HEK293T (cell line): Measurements from ENCODE around the gene KNTC1.

Experiments used
- ARNT ChIP-seq: fragments of 450-650 bp; IDR thresholded peaks from 2 replicates; pipeline ENCODE4 v1.6.1; 2017; ENCODE audit warnings: mild to moderate bottlenecking
- ELF4 ChIP-seq: fragments of 450-650 bp; IDR thresholded peaks from 2 replicates; pipeline ENCODE4 v1.6.1; 2017; ENCODE audit warnings: antibody characterized with exemption
- FOXM1 ChIP-seq: fragments of 450-650 bp; IDR thresholded peaks from 2 replicates; pipeline ENCODE4 v1.6.1; 2017; ENCODE audit warnings: mild to moderate bottlenecking, borderline replicate concordance
- HDGF ChIP-seq: fragments of 450-650 bp; IDR thresholded peaks from 2 replicates; pipeline ENCODE4 v1.6.1; 2017; ENCODE audit warnings: antibody characterized with exemption, borderline replicate concordance
- NFRKB ChIP-seq: fragments of 450-650 bp; IDR thresholded peaks from 2 replicates; pipeline ENCODE4 v1.6.1; 2016; ENCODE audit warnings: mild to moderate bottlenecking, moderate library complexity
- SP1 ChIP-seq: fragments of 450-650 bp; IDR thresholded peaks from 2 replicates; pipeline ENCODE4 v1.6.1; 2017
- TF ChIP-seq, protein P1 (sequence below): fragments of 450-650 bp; IDR thresholded peaks from 2 replicates; pipeline ENCODE4 v1.6.1; 2016

DNA sequence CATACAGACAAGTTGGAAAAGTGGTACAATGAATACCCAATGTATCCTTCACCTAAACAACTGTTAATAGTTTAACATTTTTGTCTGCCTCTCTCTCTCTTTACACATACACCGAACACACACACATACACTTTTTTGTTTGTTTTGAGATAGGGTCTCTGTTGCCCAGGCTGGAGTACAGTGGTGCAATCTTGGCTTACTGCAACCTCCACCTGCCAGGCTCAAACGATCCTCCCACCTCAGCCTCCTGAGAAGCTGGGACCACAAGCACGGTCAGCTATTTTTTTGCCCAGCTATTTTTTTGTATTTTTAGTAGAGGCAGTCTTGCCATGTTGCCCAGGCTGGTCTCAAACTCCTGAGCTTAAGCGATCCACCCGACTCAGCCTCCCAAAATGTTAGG lies 43.1 kb upstream of the KNTC1 start:
- TF ChIP-seq SP1 (no peak), FOXM1 (no peak), ARNT (no peak), ELF4 (no peak), NFRKB (no peak), HDGF (no peak)
- TF ChIP-seq, protein P1, sequence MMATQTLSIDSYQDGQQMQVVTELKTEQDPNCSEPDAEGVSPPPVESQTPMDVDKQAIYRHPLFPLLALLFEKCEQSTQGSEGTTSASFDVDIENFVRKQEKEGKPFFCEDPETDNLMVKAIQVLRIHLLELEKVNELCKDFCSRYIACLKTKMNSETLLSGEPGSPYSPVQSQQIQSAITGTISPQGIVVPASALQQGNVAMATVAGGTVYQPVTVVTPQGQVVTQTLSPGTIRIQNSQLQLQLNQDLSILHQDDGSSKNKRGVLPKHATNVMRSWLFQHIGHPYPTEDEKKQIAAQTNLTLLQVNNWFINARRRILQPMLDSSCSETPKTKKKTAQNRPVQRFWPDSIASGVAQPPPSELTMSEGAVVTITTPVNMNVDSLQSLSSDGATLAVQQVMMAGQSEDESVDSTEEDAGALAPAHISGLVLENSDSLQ = no peak
